Activated effector memory CD4-positive, alpha-beta T cell treated with Interleukin-2 at 50 U/mL for 16 hours (primary cell): ENCODE measurements around the gene MAN2A2.
A peak's percentile ranks its signal among the peaks of the same experiment; 100 is the strongest.
"Not testable (repeated sequence)": the region's sequence is repeated elsewhere in the genome, so short reads cannot be mapped to it uniquely, and the experiment has no call there.

Source experiments
- DNase-seq: peaks from one replicate; pipeline ENCODE4 v3.0.0-alpha.2; 2020

Gene MAN2A2

GRCh38 chr15:90922712-90923322 lies 19.7 kb downstream of the MAN2A2 start:
- DNase-seq: not testable (repeated sequence)

- no peak for DNase-seq
These were observed 21.3 kb downstream of the MAN2A2 start for GRCh38 chr15:90924375-90924774.

GRCh38 chr15:90926766-90927165 lies 23.7 kb downstream of the MAN2A2 start:
- DNase-seq: not testable (repeated sequence)

- DNase-seq: not testable (repeated sequence)
These were observed 25.0 kb downstream of the MAN2A2 start for GRCh38 chr15:90928106-90928505.

- no peak for DNase-seq
These were observed 26.3 kb downstream of the MAN2A2 start for GRCh38 chr15:90929246-90930019.

GRCh38 chr15:90930861-90931574 lies 27.9 kb downstream of the MAN2A2 start:
- DNase-seq: no peak

GRCh38 chr15:90931575-90931827 lies 28.4 kb downstream of the MAN2A2 start:
- no peak for DNase-seq

GRCh38 chr15:90931828-90932659 lies 28.9 kb downstream of the MAN2A2 start, which contains the start of gene HDDC3:
Gene HDDC3 (minus strand): TSS chr15:90932549. CDS start chr15:90932540, 9 bp downstream.
- peak; percentile 84 for DNase-seq

- DNase-seq: no peak
These were observed 29.5 kb downstream of the MAN2A2 start for GRCh38 chr15:90932660-90932991.

GRCh38 chr15:90933301-90933700 lies 30.2 kb downstream of the MAN2A2 start:
- DNase-seq: no peak

- peak; percentile 80 for DNase-seq
These were observed 31.3 kb downstream of the MAN2A2 start for GRCh38 chr15:90934256-90934948.

GRCh38 chr15:90934949-90935751 lies 32.0 kb downstream of the MAN2A2 start, which contains the start of gene UNC45A:
Gene UNC45A (plus strand): TSS chr15:90935285. CDS start chr15:90935325, 40 bp downstream.
- peak; percentile 95 for DNase-seq

GRCh38 chr15:90936823-90937222 lies 33.7 kb downstream of the MAN2A2 start:
- no peak for DNase-seq

GRCh38 chr15:90938261-90938660 lies 35.2 kb downstream of the MAN2A2 start:
- DNase-seq: no peak

- DNase-seq: no peak
These were observed 36.7 kb downstream of the MAN2A2 start for GRCh38 chr15:90939756-90940155.

GRCh38 chr15:90941038-90941437 lies 37.9 kb downstream of the MAN2A2 start:
- no peak for DNase-seq

- DNase-seq: no peak
These were observed 39.4 kb downstream of the MAN2A2 start for GRCh38 chr15:90942354-90943120.

- no peak for DNase-seq
These were observed 42.0 kb downstream of the MAN2A2 start for GRCh38 chr15:90945091-90945490.

GRCh38 chr15:90946538-90946937 lies 43.4 kb downstream of the MAN2A2 start:
- no peak for DNase-seq

- DNase-seq: no peak
These were observed 44.0 kb downstream of the MAN2A2 start for GRCh38 chr15:90946941-90947576.
